Lung (tissue), 12 donors: ENCODE data around the gene RERE. TPM values are rescaled to one million over a fixed set of nuclear protein-coding genes. Genes with fewer than 3 reads are reported as not detected.

Source experiments
- ATAC-seq: fragments of 200-7000 bp; cut with Tn5 transposase; one replicate; pipeline ENCODE4 v1.9.1; 2020; ENCODE audit warnings: moderate number of reproducible peaks; ENCODE audit not compliant: insufficient read depth, low FRiP score
- DNase-seq, 3 donors: peaks; one replicate each; pipeline ENCODE4 v3.0.0-alpha.2; 2013 to 2017
- H3K27ac ChIP-seq, 2 donors: one replicate each; pipeline ENCODE4 v1.5.1; 2013; ENCODE audit warnings: mild to moderate bottlenecking in 2 of 2, moderate library complexity in 2 of 2, control low read depth in 1 of 2, inconsistent platforms in 1 of 2, low read depth in 1 of 2, low read length in 1 of 2
- H3K27me3 ChIP-seq, 3 donors: one replicate each; pipeline ENCODE4 v1.5.1; 2013; ENCODE audit warnings: low read length in 2 of 3; ENCODE audit not compliant: control insufficient read depth in 3 of 3, insufficient read depth in 3 of 3
- H3K36me3 ChIP-seq, 4 donors: one replicate each; pipeline ENCODE4 v1.5.1; 2013; ENCODE audit warnings: low read length in 4 of 4, mild to moderate bottlenecking in 1 of 4, moderate library complexity in 1 of 4; ENCODE audit not compliant: control insufficient read depth in 4 of 4, insufficient read depth in 4 of 4
- H3K4me1 ChIP-seq, 5 donors: one replicate each; pipeline ENCODE4 v1.5.1; 2013; ENCODE audit warnings: low read length in 5 of 5, mild to moderate bottlenecking in 2 of 5, moderate library complexity in 1 of 5; ENCODE audit not compliant: control insufficient read depth in 5 of 5, insufficient read depth in 5 of 5
- H3K4me3 ChIP-seq: one replicate; pipeline ENCODE4 v1.5.1; 2013; ENCODE audit warnings: mild to moderate bottlenecking, control low read depth, moderate library complexity
- H3K9ac ChIP-seq, 2 donors: one replicate each; pipeline ENCODE4 v1.5.1; 2013; ENCODE audit warnings: low read length in 2 of 2, control low read depth in 1 of 2; ENCODE audit not compliant: insufficient read depth in 1 of 2
- H3K9me3 ChIP-seq, 4 donors: one replicate each; pipeline ENCODE4 v1.5.1; 2013; ENCODE audit warnings: low read length in 3 of 4, mild to moderate bottlenecking in 1 of 4, moderate library complexity in 1 of 4; ENCODE audit not compliant: control insufficient read depth in 4 of 4, insufficient read depth in 3 of 4
- WGBS, 2 donors: extraction: QIAGEN DNeasy Blood & Tissue Kit; methylation state at CpG; one replicate each; pipeline ENCODE4 v1.1.7; 2013; 5-methylcytosine and 5-hydroxymethylcytosine counted together
- polyA plus RNA-seq, 2 donors: library from polyadenylated mRNA; stranded (reverse); fragments of 200-250 nt; gene quantifications; one replicate each; pipeline ENCODE4 v1.2.1, GENCODE V29; 2013
- total RNA-seq, 2 donors: library from RNA; depleted of rRNA in 1 of 2; stranded (reverse); fragments of >200 nt in 1 of 2; gene quantifications; one replicate each; pipeline ENCODE4 v1.2.1, GENCODE V29; 2014 to 2021
- TF ChIP-seq, protein P1 (sequence below): IDR thresholded peaks from 2 replicates; pipeline ENCODE4 v1.5.1; 2012; ENCODE audit warnings: mild to moderate bottlenecking; ENCODE audit errors: control extremely low read depth, extremely low read depth
- donor health status: control.
- donor health status: control.
- donor health status: Bipolar disorder and iron deficiency.
- donor health status: healthy.
- donor health status: DM: yes; HTN: yes; CAD: no.

The RERE gene
- total and polyA plus RNA-seq, 4 donors: 21.7 to 207 (median 57.5) TPM

DNA sequence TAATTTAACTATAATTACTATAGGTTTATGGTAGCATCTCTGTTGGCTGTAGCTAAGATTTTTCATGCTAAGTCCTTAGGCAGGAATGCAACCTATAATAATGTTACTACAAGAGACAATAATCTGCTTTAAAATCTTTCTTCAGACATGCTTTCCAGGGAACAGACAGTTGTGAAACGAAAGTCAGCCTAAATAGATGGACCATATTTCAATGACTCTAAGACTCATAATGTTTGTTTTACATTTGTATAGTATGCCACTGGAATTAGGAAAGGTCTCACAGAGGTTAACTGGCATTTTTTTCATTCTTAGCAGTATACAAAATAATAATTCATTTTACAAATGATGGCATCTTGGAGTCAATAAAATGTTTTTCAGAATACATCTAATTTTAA is 8.1 kb downstream of the RERE start:
- H3K27me3 ChIP-seq: no peaks in the 10 kb centered on the region
- H3K9ac ChIP-seq: no peak overlapping the region
- ATAC-seq (no peak), DNase-seq (no peak)
- TF ChIP-seq, protein P1, sequence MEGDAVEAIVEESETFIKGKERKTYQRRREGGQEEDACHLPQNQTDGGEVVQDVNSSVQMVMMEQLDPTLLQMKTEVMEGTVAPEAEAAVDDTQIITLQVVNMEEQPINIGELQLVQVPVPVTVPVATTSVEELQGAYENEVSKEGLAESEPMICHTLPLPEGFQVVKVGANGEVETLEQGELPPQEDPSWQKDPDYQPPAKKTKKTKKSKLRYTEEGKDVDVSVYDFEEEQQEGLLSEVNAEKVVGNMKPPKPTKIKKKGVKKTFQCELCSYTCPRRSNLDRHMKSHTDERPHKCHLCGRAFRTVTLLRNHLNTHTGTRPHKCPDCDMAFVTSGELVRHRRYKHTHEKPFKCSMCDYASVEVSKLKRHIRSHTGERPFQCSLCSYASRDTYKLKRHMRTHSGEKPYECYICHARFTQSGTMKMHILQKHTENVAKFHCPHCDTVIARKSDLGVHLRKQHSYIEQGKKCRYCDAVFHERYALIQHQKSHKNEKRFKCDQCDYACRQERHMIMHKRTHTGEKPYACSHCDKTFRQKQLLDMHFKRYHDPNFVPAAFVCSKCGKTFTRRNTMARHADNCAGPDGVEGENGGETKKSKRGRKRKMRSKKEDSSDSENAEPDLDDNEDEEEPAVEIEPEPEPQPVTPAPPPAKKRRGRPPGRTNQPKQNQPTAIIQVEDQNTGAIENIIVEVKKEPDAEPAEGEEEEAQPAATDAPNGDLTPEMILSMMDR: no peak
- H3K9me3 ChIP-seq: no peaks in the 10 kb centered on the region
- no peak overlapping the region for H3K27ac ChIP-seq
- 49 to 63% methylated on average over 1 of the region's 1 CpG for WGBS, 2 donors
- peaks cover 0 to 29% (median 15%) of the 10 kb centered on the region in 5 donors for H3K4me1 ChIP-seq
- H3K36me3 ChIP-seq: no peaks in the 10 kb centered on the region
- no peak overlapping the region for H3K4me3 ChIP-seq

DNA sequence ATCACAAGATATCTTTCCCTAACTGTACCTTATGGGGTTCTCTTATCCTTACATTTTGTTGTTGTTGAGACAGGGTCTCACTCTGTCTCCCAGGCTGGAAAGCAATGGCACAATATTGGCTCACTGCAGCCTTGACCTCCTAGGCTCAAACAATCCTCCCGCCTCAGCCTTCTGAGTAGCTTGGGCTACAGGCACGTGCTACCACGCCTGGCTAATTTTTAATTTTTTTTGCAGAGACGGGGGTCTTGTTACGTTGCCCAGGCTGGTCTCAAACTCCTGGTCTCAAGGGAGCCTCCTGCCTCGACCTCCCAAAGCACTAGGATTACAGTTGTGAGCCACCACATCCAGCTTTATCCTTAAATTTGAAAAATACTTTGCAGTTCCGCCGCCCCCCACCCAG is 10.4 kb downstream of the RERE start:
- DNase-seq: no peak
- TF ChIP-seq, protein P1: no peak
- Histone ChIP-seq H3K27ac (no peak overlapping the region), H3K4me3 (no peak overlapping the region), H3K4me1 (peaks cover 3 to 9% (median 4%) of the 10 kb centered on the region in 5 donors), H3K27me3 (no peaks in the 10 kb centered on the region), H3K36me3 (no peaks in the 10 kb centered on the region), H3K9me3 (no peaks in the 10 kb centered on the region), H3K9ac (no peak overlapping the region)
- 94 to 95% methylated on average over 8 of the region's 8 CpGs for WGBS, 2 donors
- ATAC-seq: no peak

DNA sequence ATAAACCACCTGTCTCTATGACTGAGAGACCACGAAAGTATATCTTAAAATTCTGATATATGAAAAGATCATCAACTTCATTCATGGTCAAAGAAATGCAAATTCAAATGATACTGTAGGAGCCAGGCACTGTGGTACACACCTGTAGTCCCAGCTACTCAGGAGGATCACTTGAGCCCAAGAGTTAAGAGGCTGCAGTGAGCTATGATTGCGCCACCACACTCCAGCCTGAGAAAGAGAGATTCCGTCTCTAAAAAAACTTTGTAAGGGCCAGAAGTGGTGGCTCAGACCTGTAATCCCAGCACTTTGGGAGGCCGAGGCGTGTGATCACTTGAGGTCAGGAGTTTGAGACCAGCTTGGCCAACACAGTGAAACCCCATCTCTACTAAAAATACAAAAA is 17.0 kb downstream of the RERE start:
- DNase-seq (no peak), ATAC-seq (no peak)
- H3K4me3 ChIP-seq: no peak overlapping the region
- WGBS, 2 donors: 75 to 80% methylated on average over 5 of the region's 5 CpGs
- no peaks in the 10 kb centered on the region for H3K9me3 ChIP-seq
- H3K27me3 ChIP-seq: no peaks in the 10 kb centered on the region
- H3K9ac ChIP-seq: no peak overlapping the region
- TF ChIP-seq, protein P1: no peak
- peaks cover 0 to 2% (median 0%) of the 10 kb centered on the region in 4 donors for H3K36me3 ChIP-seq
- H3K4me1 ChIP-seq: peaks cover 0 to 3% (median 0%) of the 10 kb centered on the region in 5 donors
- H3K27ac ChIP-seq: no peak overlapping the region

DNA sequence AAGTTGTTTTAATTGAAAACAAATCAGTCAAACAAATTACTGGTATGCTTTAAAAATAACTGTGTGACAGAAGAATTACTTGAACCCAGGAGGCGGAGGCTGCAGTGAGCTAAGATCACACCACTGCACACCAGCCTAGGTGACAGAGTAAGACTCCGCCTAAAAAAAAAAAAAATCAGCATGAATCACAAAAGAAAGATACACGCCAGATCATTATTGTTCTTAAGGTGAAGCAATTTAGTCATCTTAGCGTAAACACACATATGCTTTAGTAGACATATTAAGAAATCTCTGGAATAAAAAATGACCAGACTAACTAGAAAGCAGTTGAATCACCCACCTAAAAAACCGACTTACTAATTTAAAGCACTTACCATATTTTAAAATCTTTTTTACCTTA is 20.2 kb downstream of the RERE start:
- DNase-seq (no peak), ATAC-seq (no peak)
- Histone ChIP-seq H3K4me1 (peaks cover 0 to 4% (median 0%) of the 10 kb centered on the region in 5 donors), H3K9me3 (no peaks in the 10 kb centered on the region), H3K27ac (no peak overlapping the region), H3K27me3 (no peaks in the 10 kb centered on the region), H3K36me3 (peaks cover 0 to 2% (median 0%) of the 10 kb centered on the region in 4 donors), H3K4me3 (no peak overlapping the region), H3K9ac (no peak overlapping the region)
- WGBS, 2 donors: 88 to 90% methylated on average over 5 of the region's 5 CpGs
- TF ChIP-seq, protein P1: no peak
